Amniotic stem cell (primary cell): Measurements from ENCODE around the gene LAMC3.

Experiments used
- DNase-seq: peaks from one replicate; lab custom pipeline; 2025; lab: John Stamatoyannopoulos, UW

The LAMC3 gene

GRCh38 chr9:131011274-131012022, 2.5 kb downstream of the LAMC3 start:
- no peak for DNase-seq

GRCh38 chr9:131012023-131012334, 3.0 kb downstream of the LAMC3 start:
- no peak for DNase-seq

GRCh38 chr9:131012396-131012917, 3.5 kb downstream of the LAMC3 start:
- no peak for DNase-seq

GRCh38 chr9:131013015-131013755, 4.2 kb downstream of the LAMC3 start:
- no peak for DNase-seq

- DNase-seq, result no peak
These were observed 5.0 kb downstream of the LAMC3 start for GRCh38 chr9:131013771-131014676.

GRCh38 chr9:131015112-131015511, 6.1 kb downstream of the LAMC3 start:
- DNase-seq, result no peak

GRCh38 chr9:131015876-131016397, 7.0 kb downstream of the LAMC3 start:
- DNase-seq, result no peak

GRCh38 chr9:131017067-131017466, 8.1 kb downstream of the LAMC3 start:
- no peak for DNase-seq

- DNase-seq, result no peak
These were observed 9.6 kb downstream of the LAMC3 start for GRCh38 chr9:131018621-131019020.

- no peak for DNase-seq
These were observed 10.6 kb downstream of the LAMC3 start for GRCh38 chr9:131019388-131020239.

GRCh38 chr9:131020388-131020787, 11.4 kb downstream of the LAMC3 start:
- no peak for DNase-seq

GRCh38 chr9:131020862-131021261, 11.9 kb downstream of the LAMC3 start:
- DNase-seq, result no peak

GRCh38 chr9:131021785-131022184, 12.8 kb downstream of the LAMC3 start:
- DNase-seq, result no peak

- no peak for DNase-seq
These were observed 16.2 kb downstream of the LAMC3 start for GRCh38 chr9:131024978-131025868.

- DNase-seq, result no peak
These were observed 17.2 kb downstream of the LAMC3 start for GRCh38 chr9:131025953-131026858.

- DNase-seq, result no peak
These were observed 18.3 kb downstream of the LAMC3 start for GRCh38 chr9:131027048-131027871.

- no peak for DNase-seq
These were observed 18.9 kb downstream of the LAMC3 start for GRCh38 chr9:131027872-131028179.

- no peak for DNase-seq
These were observed 19.4 kb downstream of the LAMC3 start for GRCh38 chr9:131028221-131028884.
